HepG2 (cell line): Measurements from ENCODE around the gene INF2. TPM values are rescaled to one million over a fixed set of nuclear protein-coding genes. Genes with fewer than 3 reads are reported as not detected.

Experiments used
- ATAC-seq: fragments of 200-7000 bp; cut with Tn5 transposase; 3 replicates; pipeline ENCODE4 v1.9.1; 2020; ENCODE audit warnings: mild to moderate bottlenecking, moderate library complexity
- BruUV-seq: library from RNA; stranded (reverse); fragments of 400-500 nt; replicated peaks from 2 replicates; lab custom pipeline; 2021; lab: Mats Ljungman, UMichigan
- CTCF ChIA-PET: fragments of 300-600 bp; formaldehyde crosslinking; extraction: SDS; loops from one replicate; lab custom pipeline; 2021; ENCODE audit warnings: low total read pairs, inconsistent platforms, low intra/inter-chr PET ratio; lab: Yijun Ruan, JAX
- POLR2A ChIA-PET: fragments of 350-600 bp; sonication (Branson Sonifier 250); formaldehyde crosslinking; loops from one replicate; lab custom pipeline; 2020; ENCODE audit warnings: antibody characterized with exemption, inconsistent platforms; lab: Yijun Ruan, JAX
- DNase-seq: peaks from one replicate; pipeline ENCODE4 v3.0.0-alpha.2; 2015; ENCODE audit warnings: low spot score
- FAIRE-seq: peaks from 3 replicates; lab custom pipeline; 2011; peaks lifted over from hg19 to GRCh38; lab: Jason Lieb, UNC
- H2AFZ ChIP-seq: one replicate; pipeline ENCODE4 v1.6.1; 2011; ENCODE audit warnings: low read length, inconsistent platforms
- H3K27ac ChIP-seq: fragments of 300-600 bp; 3 replicates; pipeline ENCODE4 v1.8.0; 2011; ENCODE audit warnings: mixed run types, mild to moderate bottlenecking, mixed read lengths, low read length, inconsistent platforms; ENCODE audit not compliant: insufficient read depth; ENCODE audit errors: extremely low read length
- H3K27me3 ChIP-seq, 2 experiments: fragments of 200-600 bp in 1 of 2; 2 replicates in 1 of 2; 3 replicates in 1 of 2; pipeline versions ENCODE4 v1.6.0 to v1.8.0; 2011; ENCODE audit warnings: low read length in 2 of 2, mild to moderate bottlenecking in 2 of 2, moderate library complexity in 2 of 2, inconsistent platforms in 1 of 2; ENCODE audit not compliant: insufficient read depth in 2 of 2, control insufficient read depth in 1 of 2
- H3K36me3 ChIP-seq, 2 experiments: fragments of 200-600 bp in 1 of 2; replicated peaks in 1 of 2; 2 replicates in 1 of 2; 3 replicates in 1 of 2; pipeline versions ENCODE4 v1.5.1 to v1.8.0; 2011; ENCODE audit warnings: low read length in 2 of 2, inconsistent platforms in 1 of 2; ENCODE audit not compliant: insufficient read depth in 2 of 2, control insufficient read depth in 1 of 2
- H3K4me1 ChIP-seq: 2 replicates; pipeline ENCODE4 v1.5.1; 2012; ENCODE audit warnings: low read length, inconsistent platforms; ENCODE audit not compliant: insufficient read depth
- H3K4me2 ChIP-seq: 2 replicates; pipeline ENCODE4 v1.6.0; 2011; ENCODE audit warnings: low read depth, low read length, inconsistent platforms
- H3K4me3 ChIP-seq, 3 experiments: fragments of 200-600 bp in 1 of 3; sonication (generic), shearing (Covaris generic) in 1 of 3; replicated peaks in 1 of 3; 2 replicates each; pipeline ENCODE4 v1.5.1; 2011 to 2016; ENCODE audit warnings: low read length in 3 of 3, inconsistent platforms in 2 of 3, low read depth in 2 of 3, mild to moderate bottlenecking in 2 of 3, control low read depth in 1 of 3, mixed read lengths in 1 of 3; ENCODE audit not compliant: insufficient read depth in 1 of 3
- H3K79me2 ChIP-seq: one replicate; pipeline ENCODE4 v1.6.1; 2011; ENCODE audit warnings: low read length, inconsistent platforms; ENCODE audit not compliant: insufficient read depth
- H3K9ac ChIP-seq: 2 replicates; pipeline ENCODE4 v1.6.0; 2011; ENCODE audit warnings: mild to moderate bottlenecking, low read depth, low read length, inconsistent platforms; ENCODE audit not compliant: insufficient read depth
- H3K9me3 ChIP-seq: 2 replicates; pipeline ENCODE4 v1.5.1; 2012; ENCODE audit warnings: mild to moderate bottlenecking, low read length
- H4K20me1 ChIP-seq: 2 replicates; pipeline ENCODE4 v1.6.0; 2011; ENCODE audit warnings: inconsistent platforms, mild to moderate bottlenecking, low read length, moderate library complexity; ENCODE audit not compliant: insufficient read depth
- CEBPG ChIP-seq: IDR thresholded peaks from 2 replicates; pipeline ENCODE4 v1.6.1; 2016
- HBP1 ChIP-seq: IDR thresholded peaks from 2 replicates; pipeline ENCODE4 v1.6.1; 2016; ENCODE audit warnings: low read depth, control low read depth
- HOXA3 ChIP-seq: sonication (generic); formaldehyde crosslinking; IDR thresholded peaks from 2 replicates; pipeline ENCODE4 v1.5.0; 2020; ENCODE audit warnings: missing genetic modification reagents
- KIAA2018 ChIP-seq: sonication (generic); formaldehyde crosslinking; IDR thresholded peaks from 2 replicates; pipeline ENCODE4 v1.5.0; 2020; ENCODE audit warnings: mild to moderate bottlenecking, missing genetic modification reagents, borderline replicate concordance
- NFYC ChIP-seq: IDR thresholded peaks from 2 replicates; pipeline ENCODE4 v1.6.1; 2016; ENCODE audit warnings: missing genetic modification reagents, missing compliant biosample characterization
- SAFB2 ChIP-seq: sonication (generic); formaldehyde crosslinking; IDR thresholded peaks from 2 replicates; pipeline ENCODE4 v1.5.1; 2020; ENCODE audit warnings: missing genetic modification reagents, low read depth, mild to moderate bottlenecking, borderline replicate concordance
- TIGD3 ChIP-seq: sonication (generic); formaldehyde crosslinking; IDR thresholded peaks from 2 replicates; pipeline ENCODE4 v1.5.1; 2020; ENCODE audit warnings: mild to moderate bottlenecking, missing genetic modification reagents, borderline replicate concordance
- ZFAT ChIP-seq: sonication (generic); formaldehyde crosslinking; conservative IDR thresholded peaks from 2 replicates; pipeline ENCODE4 v1.8.1; 2023; ENCODE audit warnings: missing genetic modification reagents, inconsistent platforms
- ZFP1 ChIP-seq: IDR thresholded peaks from 2 replicates; pipeline ENCODE4 v1.6.1; 2016
- ZIK1 ChIP-seq: sonication (generic); formaldehyde crosslinking; IDR thresholded peaks from 2 replicates; pipeline ENCODE4 v1.5.0; 2020; ENCODE audit warnings: mild to moderate bottlenecking, low read depth, missing genetic modification reagents, borderline replicate concordance
- ZNF138 ChIP-seq: sonication (generic); formaldehyde crosslinking; IDR thresholded peaks from 2 replicates; pipeline ENCODE4 v1.5.0; 2020; ENCODE audit warnings: mild to moderate bottlenecking, low read depth, missing genetic modification reagents
- ZNF570 ChIP-seq: sonication (generic); formaldehyde crosslinking; IDR thresholded peaks from 2 replicates; pipeline ENCODE4 v1.4.0; 2020; ENCODE audit warnings: mild to moderate bottlenecking, missing genetic modification reagents, borderline replicate concordance
- ZNF800 ChIP-seq: sonication (generic); formaldehyde crosslinking; IDR thresholded peaks from 2 replicates; pipeline ENCODE4 v1.4.0; 2020; ENCODE audit warnings: missing genetic modification reagents
- WGBS: methylation state at CpG from one replicate; pipeline ENCODE4 v1.1.6; 2017; ENCODE audit warnings: low lambda C conversion rate; 5-methylcytosine and 5-hydroxymethylcytosine counted together
- in situ Hi-C: cut with HindIII; loops from 2 replicates; pipeline ENCODE4 v1.10.0; 2017; ENCODE audit warnings: low pct_unique_long_range_greater_than_20kb; ENCODE audit not compliant: extremely low pct_ligation_motif_present
- intact Hi-C: fragments of 100-400 bp; cut with micrococcal nuclease; formaldehyde crosslinking; loops from one replicate; pipeline ENCODE4 v1.10.0; 2022; ENCODE audit not compliant: unreplicated experiment
- polyA plus RNA-seq, 8 experiments: library from polyadenylated mRNA; depleted of rRNA in 3 of 8; stranded (reverse) in 7 of 8; unstranded in 1 of 8; fragments of >200 nt; fragmentation: Illumina TruSeq in 4 of 8; extraction: Trizol in 4 of 8; gene quantifications; 2 replicates each; pipeline versions ENCODE4 v1.2.1 to v1.2.3, GENCODE V29; 2011 to 2016; ENCODE audit warnings: low read depth in 4 of 8, missing spikeins in 1 of 8, mixed read lengths in 1 of 8; ENCODE audit not compliant: insufficient read depth in 1 of 8
- total RNA-seq, 5 experiments: library from RNA; depleted of rRNA; stranded (reverse); fragments of >200 nt; fragmentation: Illumina TruSeq; extraction: Trizol; gene quantifications; 2 replicates each; pipeline ENCODE4 v1.2.3, GENCODE V29; 2016; ENCODE audit warnings: low read depth in 1 of 5

The INF2 gene
- total and polyA plus RNA-seq, 2 of the 13 experiments (the other 11 are each of a cell fraction or from before 2014, with no cell fraction given): 16.4 to 26.4 TPM

GRCh38 chr14:104692939-104693315 lies 3.5 kb downstream of the INF2 start:
- Histone ChIP-seq H3K27me3 (no peaks in the 10 kb centered on the region), H3K27ac (no peak overlapping the region), H3K4me1 (peaks cover 34% of the 10 kb centered on the region), H3K9ac (no peak overlapping the region), H3K4me3 (no peak overlapping the region), H3K79me2 (peaks cover 32% of the 10 kb centered on the region), H2AFZ (no peak overlapping the region), H4K20me1 (peaks cover 22% of the 10 kb centered on the region; the same call in 1 of the 2 replicates), H3K36me3 (peaks cover 4 to 7% of the 10 kb centered on the region in 2 experiments; a peak in 2 of 5 replicates), H3K4me2 (no peak overlapping the region), H3K9me3 (no peaks in the 10 kb centered on the region)
- ATAC-seq (no peak), FAIRE-seq (no peak), DNase-seq (no peak)
- CTCF ChIA-PET: no interaction called here
- no TSS peak for BruUV-seq
- intact Hi-C loops: no loop called here
- in situ Hi-C loops: no loop called here
- POLR2A ChIA-PET: no interaction called here
- 100% methylated on average over 2 of the region's 5 CpGs for WGBS
- no peak for TF ChIP-seq ZFAT (CRISPR knock-in tag)
- TF ChIP-seq HOXA3 (CRISPR knock-in tag): no peak
- no peak for TF ChIP-seq ZNF138
- no peak for TF ChIP-seq ZFP1 (CRISPR knock-in tag)
- no peak for TF ChIP-seq ZNF570 (CRISPR knock-in tag)
- no peak for TF ChIP-seq SAFB2 (CRISPR knock-in tag)
- TF ChIP-seq HBP1 (CRISPR knock-in tag): no peak
- no peak for TF ChIP-seq ZIK1 (CRISPR knock-in tag)
- TF ChIP-seq TIGD3 (CRISPR knock-in tag): no peak
- TF ChIP-seq KIAA2018 (CRISPR knock-in tag): no peak
- no peak for TF ChIP-seq ZNF800 (CRISPR knock-in tag)
- no peak for TF ChIP-seq NFYC (CRISPR knock-in tag)
- no peak for TF ChIP-seq CEBPG
